Activated CD4-positive, alpha-beta T cell treated with anti-CD3 and anti-CD28 coated beads for 1 hour (primary cell): ENCODE measurements around the gene BRME1.

ENCODE experiments used
- DNase-seq: peaks from one replicate; pipeline ENCODE4 v3.0.0-alpha.2; 2020

BRME1 gene

GRCh38 chr19:13885826-13886365 is 20.0 kb downstream of the BRME1 start:
- no peak for DNase-seq

GRCh38 chr19:13884726-13885591 is 21.0 kb downstream of the BRME1 start:
- DNase-seq = no peak

- no peak for DNase-seq
Measured at GRCh38 chr19:13883516-13884064, 22.3 kb downstream of the BRME1 start.

GRCh38 chr19:13882836-13883235 is 23.1 kb downstream of the BRME1 start:
- no peak for DNase-seq

GRCh38 chr19:13882419-13882795 is 23.5 kb downstream of the BRME1 start:
- no peak for DNase-seq

- DNase-seq = no peak
Measured at GRCh38 chr19:13881692-13882418, 24.1 kb downstream of the BRME1 start.

GRCh38 chr19:13881251-13881691 is 24.6 kb downstream of the BRME1 start:
- no peak for DNase-seq

GRCh38 chr19:13880059-13881043 is 25.6 kb downstream of the BRME1 start:
- peak; percentile 98 for DNase-seq

- no peak for DNase-seq
Measured at GRCh38 chr19:13877303-13877702, 28.6 kb downstream of the BRME1 start.

- no peak for DNase-seq
Measured at GRCh38 chr19:13876834-13877233, 29.1 kb downstream of the BRME1 start, which contains the start of gene NANOS3. Gene NANOS3, plus strand, starts transcription at chr19:13877134. Its CDS starts 115 bp downstream, at chr19:13877249.

- DNase-seq = no peak
Measured at GRCh38 chr19:13875824-13876223, 30.1 kb downstream of the BRME1 start.

GRCh38 chr19:13873834-13874515 is 31.9 kb downstream of the BRME1 start:
- no peak for DNase-seq

- DNase-seq = no peak
Measured at GRCh38 chr19:13872695-13873389, 33.1 kb downstream of the BRME1 start.

GRCh38 chr19:13872339-13872694 is 33.6 kb downstream of the BRME1 start:
- no peak for DNase-seq

GRCh38 chr19:13870873-13871272 is 35.0 kb downstream of the BRME1 start:
- no peak for DNase-seq

GRCh38 chr19:13869281-13869680 is 36.6 kb downstream of the BRME1 start:
- no peak for DNase-seq

GRCh38 chr19:13868663-13869062 is 37.3 kb downstream of the BRME1 start:
- DNase-seq = no peak

GRCh38 chr19:13866463-13867046 is 39.4 kb downstream of the BRME1 start:
- DNase-seq = no peak

GRCh38 chr19:13865571-13866462 is 40.1 kb downstream of the BRME1 start:
- no peak for DNase-seq
